HepG2 (cell line): ENCODE measurements around the gene ITPRIP. TPM values are rescaled to one million over a fixed set of nuclear protein-coding genes. Genes with fewer than 3 reads are reported as not detected.

ENCODE experiments used
- AKAP8 ChIP-seq: sonication (generic); formaldehyde crosslinking; IDR thresholded peaks from 2 replicates; pipeline ENCODE4 v1.5.1; 2020; ENCODE audit warnings: mild to moderate bottlenecking, missing genetic modification reagents
- ARHGAP35 ChIP-seq: sonication (generic); formaldehyde crosslinking; IDR thresholded peaks from 2 replicates; pipeline ENCODE4 v1.9.0; 2022; ENCODE audit warnings: mild to moderate bottlenecking, inconsistent platforms, moderate library complexity, missing genetic modification reagents, borderline replicate concordance
- ARID5B ChIP-seq: IDR thresholded peaks from 2 replicates; pipeline ENCODE4 v1.4.0; 2020; ENCODE audit warnings: mild to moderate bottlenecking, missing genetic modification reagents
- CCDC6 ChIP-seq: sonication (generic); formaldehyde crosslinking; IDR thresholded peaks from 2 replicates; pipeline ENCODE4 v1.8.1; 2022; ENCODE audit warnings: mild to moderate bottlenecking, missing genetic modification reagents, moderate library complexity
- CHD4 ChIP-seq: fragments of 200-600 bp; sonication (generic); IDR thresholded peaks from 2 replicates; pipeline ENCODE4 v1.7.0; 2017; ENCODE audit warnings: mild to moderate bottlenecking, low read length, borderline replicate concordance
- E2F2 ChIP-seq: sonication (generic); formaldehyde crosslinking; IDR thresholded peaks from 2 replicates; pipeline ENCODE4 v1.4.0; 2020; ENCODE audit warnings: missing genetic modification reagents, borderline replicate concordance
- EHMT2 ChIP-seq: fragments of 200-600 bp; sonication (generic); IDR thresholded peaks from 2 replicates; pipeline ENCODE4 v1.7.0; 2017; ENCODE audit warnings: antibody characterized with exemption, low read depth, low read length, borderline replicate concordance
- FOXA1 ChIP-seq, 2 experiments: fragments of 450-650 bp in 1 of 2; sonication (generic) in 1 of 2; formaldehyde crosslinking in 1 of 2; IDR thresholded peaks; 2 replicates each; pipeline versions ENCODE4 v1.4.0 to v1.6.1; 2016 to 2020; ENCODE audit warnings: missing genetic modification reagents in 1 of 2
- GATA4 ChIP-seq: sonication (generic); IDR thresholded peaks from 2 replicates; pipeline ENCODE4 v1.6.1; 2016; ENCODE audit warnings: antibody characterized with exemption, low read depth, borderline replicate concordance
- GMEB2 ChIP-seq: IDR thresholded peaks from 2 replicates; pipeline ENCODE4 v1.6.1; 2016; ENCODE audit warnings: missing biosample characterization, missing genetic modification reagents, low read depth
- HDAC2 ChIP-seq: sonication (generic); formaldehyde crosslinking; IDR thresholded peaks from 2 replicates; pipeline ENCODE4 v1.4.0; 2020; ENCODE audit warnings: missing genetic modification reagents
- NCOA5 ChIP-seq: sonication (generic); formaldehyde crosslinking; IDR thresholded peaks from 2 replicates; pipeline ENCODE4 v1.4.0; 2020; ENCODE audit warnings: missing genetic modification reagents
- NFE2 ChIP-seq: sonication (generic); formaldehyde crosslinking; IDR thresholded peaks from 2 replicates; pipeline ENCODE4 v1.4.0; 2020; ENCODE audit warnings: missing genetic modification reagents
- PBX2 ChIP-seq: IDR thresholded peaks from 2 replicates; pipeline ENCODE4 v1.6.1; 2016; ENCODE audit warnings: control low read depth
- TCF12 ChIP-seq, 2 experiments: fragments of 450-650 bp in 1 of 2; sonication (generic) in 1 of 2; formaldehyde crosslinking in 1 of 2; IDR thresholded peaks; 2 replicates each; pipeline versions ENCODE4 v1.6.1 to v1.8.0; 2017 to 2022; ENCODE audit warnings: antibody characterized with exemption in 1 of 2, mild to moderate bottlenecking in 1 of 2, missing genetic modification reagents in 1 of 2, moderate library complexity in 1 of 2
- ZNF263 ChIP-seq: sonication (generic); formaldehyde crosslinking; IDR thresholded peaks from 2 replicates; pipeline ENCODE4 v1.4.0; 2020; ENCODE audit warnings: missing genetic modification reagents
- ZNF282 ChIP-seq: fragments of 450-650 bp; IDR thresholded peaks from 2 replicates; pipeline ENCODE4 v1.6.1; 2018; ENCODE audit not compliant: partially characterized antibody
- ZNF414 ChIP-seq: sonication (generic); formaldehyde crosslinking; IDR thresholded peaks from 2 replicates; pipeline ENCODE4 v1.5.0; 2020; ENCODE audit warnings: missing genetic modification reagents
- ZNF44 ChIP-seq: sonication (generic); formaldehyde crosslinking; IDR thresholded peaks from 2 replicates; pipeline ENCODE4 v1.5.1; 2020; ENCODE audit warnings: mild to moderate bottlenecking, missing genetic modification reagents
- ZSCAN31 ChIP-seq: sonication (generic); formaldehyde crosslinking; IDR thresholded peaks from 2 replicates; pipeline ENCODE4 v1.5.0; 2020; ENCODE audit warnings: low read depth, mild to moderate bottlenecking, missing genetic modification reagents
- polyA plus RNA-seq, 8 experiments: library from polyadenylated mRNA; depleted of rRNA in 3 of 8; stranded (reverse) in 7 of 8; unstranded in 1 of 8; fragments of >200 nt; fragmentation: Illumina TruSeq in 4 of 8; extraction: Trizol in 4 of 8; gene quantifications; 2 replicates each; pipeline versions ENCODE4 v1.2.1 to v1.2.3, GENCODE V29; 2011 to 2016; ENCODE audit warnings: low read depth in 4 of 8, missing spikeins in 1 of 8, mixed read lengths in 1 of 8; ENCODE audit not compliant: insufficient read depth in 1 of 8
- total RNA-seq, 5 experiments: library from RNA; depleted of rRNA; stranded (reverse); fragments of >200 nt; fragmentation: Illumina TruSeq; extraction: Trizol; gene quantifications; 2 replicates each; pipeline ENCODE4 v1.2.3, GENCODE V29; 2016; ENCODE audit warnings: low read depth in 1 of 5

Gene ITPRIP
- total and polyA plus RNA-seq, 2 of the 13 experiments (the other 11 are each of a cell fraction or from before 2014, with no cell fraction given): 1.00 to 2.8 TPM

GRCh38 chr10:104337985-104338735 is at the start of gene ITPRIP (continued):
- TF ChIP-seq ZNF263 (CRISPR knock-in tag): no peak; the same call in 1 of the 2 replicates
- TF ChIP-seq NFE2 (CRISPR knock-in tag): no peak
- TF ChIP-seq CCDC6 (CRISPR knock-in tag): 0 out of 2 replicates have a peak, but pooled peaks have one; percentile 28
- TF ChIP-seq E2F2 (CRISPR knock-in tag): no peak
- 0 out of 2 replicates have a peak, but pooled peaks have one; percentile 61 for TF ChIP-seq AKAP8 (CRISPR knock-in tag)
- no peak for TF ChIP-seq FOXA1 (IDR thresholded peaks at IDR 0.05)
- TF ChIP-seq FOXA1 (CRISPR knock-in tag; IDR thresholded peaks at IDR 0.05): no peak
- TF ChIP-seq HDAC2 (CRISPR knock-in tag): no peak
- no peak for TF ChIP-seq ZNF282
- no peak for TF ChIP-seq TCF12 (IDR thresholded peaks at IDR 0.05)
- no peak for TF ChIP-seq TCF12 (CRISPR knock-in tag; IDR thresholded peaks at IDR 0.05)
- no peak for TF ChIP-seq ZNF414 (CRISPR knock-in tag)
- TF ChIP-seq EHMT2: no peak
- TF ChIP-seq ARHGAP35: 0 out of 2 replicates have a peak, but pooled peaks have one; percentile 87
- TF ChIP-seq GMEB2 (CRISPR knock-in tag): no peak
- TF ChIP-seq PBX2 (CRISPR knock-in tag): no peak
- no peak for TF ChIP-seq NCOA5 (CRISPR knock-in tag)
- no peak; the same call in 1 of the 2 replicates for TF ChIP-seq ZSCAN31 (CRISPR knock-in tag)
- no peak for TF ChIP-seq ARID5B (CRISPR knock-in tag)
- TF ChIP-seq CHD4: no peak
- peak; percentile 52; the same call in 1 of the 2 replicates for TF ChIP-seq ZNF44 (CRISPR knock-in tag)
- no peak for TF ChIP-seq GATA4
